CD4-positive, alpha-beta T cell (primary cell): ENCODE data around the gene DOCK8. TPM values are rescaled to one million over a fixed set of nuclear protein-coding genes. Genes with fewer than 3 reads are reported as not detected.

ENCODE experiments used
- ATAC-seq: fragments of 200-7000 bp; cut with Tn5 transposase; one replicate; pipeline ENCODE4 v1.10.0; 2022; ENCODE audit warnings: mild to moderate bottlenecking; ENCODE audit not compliant: poor library complexity
- CTCF ChIA-PET: fragments of 350-600 bp; sonication (Branson Sonifier 250); formaldehyde crosslinking; loops from one replicate; lab custom pipeline; 2021; ENCODE audit warnings: antibody characterized with exemption, inconsistent platforms; lab: Charles Lee
- POLR2A ChIA-PET: fragments of 350-600 bp; sonication (Branson Sonifier 250); formaldehyde crosslinking; loops from one replicate; lab custom pipeline; 2021; ENCODE audit warnings: antibody characterized with exemption, inconsistent platforms; lab: Charles Lee
- DNase-seq, 14 experiments: peaks; one replicate each; pipeline ENCODE4 v3.0.0-alpha.2; 2013 to 2020; ENCODE audit warnings: mixed read lengths in 2 of 14
- H3K27ac ChIP-seq, 2 donors: one replicate each; pipeline versions ENCODE4 v1.5.1 to v1.7.0; 2013; ENCODE audit warnings: low read length in 2 of 2, low read depth in 1 of 2, mild to moderate bottlenecking in 1 of 2
- H3K27me3 ChIP-seq, 2 experiments: 1 replicate in 1 of 2; 2 replicates in 1 of 2; pipeline versions ENCODE4 v1.6.1 to v1.7.0; 2013; ENCODE audit warnings: low read length in 2 of 2, control low read depth in 1 of 2, mild to moderate bottlenecking in 1 of 2, moderate library complexity in 1 of 2; ENCODE audit not compliant: insufficient read depth in 2 of 2, control insufficient read depth in 1 of 2
- H3K36me3 ChIP-seq: one replicate; pipeline ENCODE4 v1.6.1; 2013; ENCODE audit warnings: low read length, control low read depth; ENCODE audit not compliant: insufficient read depth
- H3K4me1 ChIP-seq: one replicate; pipeline ENCODE4 v1.6.1; 2013; ENCODE audit warnings: low read length, control low read depth; ENCODE audit not compliant: insufficient read depth
- H3K4me3 ChIP-seq: one replicate; pipeline ENCODE4 v1.5.1; 2013; ENCODE audit warnings: mild to moderate bottlenecking, low read length, moderate library complexity
- H3K9me3 ChIP-seq, 2 experiments: 1 replicate in 1 of 2; 2 replicates in 1 of 2; pipeline versions ENCODE4 v1.6.1 to v1.7.0; 2013; ENCODE audit warnings: low read length in 2 of 2, mild to moderate bottlenecking in 2 of 2, control low read depth in 1 of 2, moderate library complexity in 1 of 2; ENCODE audit not compliant: control insufficient read depth in 1 of 2, insufficient read depth in 1 of 2
- H3K27ac Mint-ChIP-seq: one replicate; pipeline ENCODE4 v1.8.0; 2020; ENCODE audit warnings: mixed read lengths
- H3K27me3 Mint-ChIP-seq: one replicate; pipeline ENCODE4 v1.8.0; 2021; ENCODE audit warnings: mixed read lengths
- H3K36me3 Mint-ChIP-seq: one replicate; pipeline ENCODE4 v1.8.0; 2021; ENCODE audit warnings: low read depth, mixed read lengths
- H3K4me1 Mint-ChIP-seq: one replicate; pipeline ENCODE4 v1.8.0; 2021; ENCODE audit warnings: low read depth, mixed read lengths
- H3K4me3 Mint-ChIP-seq: one replicate; pipeline ENCODE4 v1.8.0; 2020; ENCODE audit warnings: mild to moderate bottlenecking, mixed read lengths
- H3K9me3 Mint-ChIP-seq: one replicate; pipeline ENCODE4 v1.8.0; 2020; ENCODE audit warnings: mixed read lengths
- CTCF ChIP-seq: fragments of 200-600 bp; IDR thresholded peaks from one replicate; pipeline ENCODE4 v1.8.0; 2022; ENCODE audit warnings: antibody characterized with exemption, mild to moderate bottlenecking
- intact Hi-C, 2 experiments: fragments of 100-400 bp; cut with DNase I in 1 of 2; cut with micrococcal nuclease in 1 of 2; formaldehyde crosslinking; loops; one replicate each; pipeline versions ENCODE4 v1.15.1 to v1.9.0; 2023 to 2025; cut with DNase I, micrococcal nuclease
- total RNA-seq, 174 experiments: library from RNA in 2 of 174; stranded (reverse) in 2 of 174; gene quantifications; one replicate each; pipeline ENCODE4 v1.2.3 and lab custom pipeline; 2021 to 2026

Gene DOCK8
- total RNA-seq, 2 experiments from 2014 or later: 123 to 126 TPM

- H3K4me1 ChIP-seq: no peaks in the 10 kb centered on the region
- intact Hi-C loops: no loop called here
- H3K9me3 ChIP-seq: no peaks in the 10 kb centered on the region
- TF ChIP-seq CTCF: no peak
- H3K27me3 ChIP-seq: no peaks in the 10 kb centered on the region
- Mint-ChIP-seq H3K4me3 (no peak overlapping the region), H3K27me3 (no peaks in the 10 kb centered on the region), H3K27ac (peak overlapping the region; percentile 7), H3K9me3 (no peaks in the 10 kb centered on the region), H3K4me1 (peaks cover 4% of the 10 kb centered on the region), H3K36me3 (peaks cover 85% of the 10 kb centered on the region)
- ChIA-PET POLR2A (no interaction called here), CTCF (no interaction called here)
- peaks cover 79% of the 10 kb centered on the region for H3K36me3 ChIP-seq
- DNase-seq (no peak), ATAC-seq (no peak)
- no peak overlapping the region for H3K27ac ChIP-seq
- no peak overlapping the region for H3K4me3 ChIP-seq
Observed at GRCh38 chr9:462121-462520, 247.5 kb downstream of the DOCK8 start.

GRCh38 chr9:462606-463005, 247.9 kb downstream of the DOCK8 start:
- H3K4me3 Mint-ChIP-seq: no peak overlapping the region
- no peak overlapping the region for H3K27ac ChIP-seq
- H3K36me3 Mint-ChIP-seq: peaks cover 80% of the 10 kb centered on the region

GRCh38 chr9:463455-464171, 248.9 kb downstream of the DOCK8 start:
- ATAC-seq (no peak), DNase-seq (no peak)
- Histone ChIP-seq H3K4me3 (no peak overlapping the region), H3K27me3 (no peaks in the 10 kb centered on the region), H3K4me1 (no peaks in the 10 kb centered on the region), H3K27ac (no peak overlapping the region), H3K9me3 (no peaks in the 10 kb centered on the region), H3K36me3 (peaks cover 67% of the 10 kb centered on the region)
- Mint-ChIP-seq H3K4me1 (peaks cover 6% of the 10 kb centered on the region), H3K27ac (no peak overlapping the region), H3K4me3 (no peak overlapping the region), H3K9me3 (no peaks in the 10 kb centered on the region), H3K36me3 (peaks cover 70% of the 10 kb centered on the region), H3K27me3 (no peaks in the 10 kb centered on the region)
- CTCF ChIA-PET: no interaction called here
- intact Hi-C loops: no loop called here
- TF ChIP-seq CTCF: no peak
- POLR2A ChIA-PET: no interaction called here

More at GRCh38 chr9:462606-463005, 247.9 kb downstream of the DOCK8 start:
- no peaks in the 10 kb centered on the region for H3K27me3 Mint-ChIP-seq
- Histone ChIP-seq H3K4me1 (no peaks in the 10 kb centered on the region), H3K27me3 (no peaks in the 10 kb centered on the region), H3K36me3 (peaks cover 74% of the 10 kb centered on the region), H3K9me3 (no peaks in the 10 kb centered on the region), H3K4me3 (no peak overlapping the region)
- CTCF ChIA-PET: no interaction called here
- intact Hi-C loops: no loop called here
- ATAC-seq (no peak), DNase-seq (no peak)
- H3K4me1 Mint-ChIP-seq: peaks cover 4% of the 10 kb centered on the region
- peak overlapping the region; percentile 7 for H3K27ac Mint-ChIP-seq
- POLR2A ChIA-PET: no interaction called here
- H3K9me3 Mint-ChIP-seq: no peaks in the 10 kb centered on the region
- no peak for TF ChIP-seq CTCF
